Mesenchymal stem cell (in vitro differentiated cells and primary cell): ENCODE measurements around the gene GGA3.

ENCODE experiments used
- DNase-seq: peaks from one replicate; pipeline ENCODE4 v3.0.0-alpha.2; 2013
- H2AFZ ChIP-seq: one replicate; pipeline ENCODE4 v1.6.1; 2013; ENCODE audit warnings: low read depth, mild to moderate bottlenecking, control low read depth, inconsistent platforms, low read length, moderate library complexity
- H2AK5ac ChIP-seq: 2 replicates; pipeline ENCODE4 v1.6.1; 2013; ENCODE audit warnings: low read length, moderate library complexity, mild to moderate bottlenecking, inconsistent platforms; ENCODE audit not compliant: severe bottlenecking
- H2BK120ac ChIP-seq: one replicate; pipeline ENCODE4 v1.6.1; 2013; ENCODE audit warnings: low read depth, mild to moderate bottlenecking, inconsistent platforms, low read length, moderate library complexity
- H2BK12ac ChIP-seq, 2 experiments: one replicate each; pipeline ENCODE4 v1.6.1; 2013; ENCODE audit warnings: inconsistent platforms in 2 of 2, low read length in 2 of 2, mild to moderate bottlenecking in 2 of 2, moderate library complexity in 2 of 2, control low read depth in 1 of 2
- H2BK15ac ChIP-seq: one replicate; pipeline ENCODE4 v1.6.1; 2013; ENCODE audit warnings: mild to moderate bottlenecking, low read depth, inconsistent platforms; ENCODE audit not compliant: poor library complexity, severe bottlenecking
- H2BK5ac ChIP-seq: 2 replicates; pipeline ENCODE4 v1.6.1; 2013; ENCODE audit warnings: low read depth, mild to moderate bottlenecking, low read length, control low read depth, inconsistent platforms; ENCODE audit not compliant: poor library complexity, severe bottlenecking
- H3K14ac ChIP-seq, 2 experiments: one replicate each; pipeline ENCODE4 v1.6.1; 2013; ENCODE audit warnings: inconsistent platforms in 2 of 2, low read length in 2 of 2, control low read depth in 1 of 2, mild to moderate bottlenecking in 1 of 2, moderate library complexity in 1 of 2
- H3K18ac ChIP-seq, 2 experiments: one replicate each; pipeline ENCODE4 v1.6.1; 2013; ENCODE audit warnings: inconsistent platforms in 2 of 2, low read length in 2 of 2, control low read depth in 1 of 2, low read depth in 1 of 2, mild to moderate bottlenecking in 1 of 2
- H3K23ac ChIP-seq, 2 experiments: one replicate each; pipeline ENCODE4 v1.6.1; 2013; ENCODE audit warnings: inconsistent platforms in 2 of 2, low read length in 2 of 2, mild to moderate bottlenecking in 2 of 2, moderate library complexity in 2 of 2, control low read depth in 1 of 2
- H3K27ac ChIP-seq: 2 replicates; pipeline ENCODE4 v1.5.1; 2013; ENCODE audit warnings: mild to moderate bottlenecking, moderate library complexity, low read length, control low read depth, inconsistent platforms; ENCODE audit not compliant: poor library complexity, severe bottlenecking
- H3K27me3 ChIP-seq, 2 experiments: 2 replicates each; pipeline versions ENCODE4 v1.6.1 to v1.7.0; 2013; ENCODE audit warnings: low read length in 2 of 2, mild to moderate bottlenecking in 2 of 2, moderate library complexity in 2 of 2, control low read depth in 1 of 2, inconsistent platforms in 1 of 2; ENCODE audit not compliant: control insufficient read depth in 1 of 2, insufficient read depth in 1 of 2
- H3K36me3 ChIP-seq, 2 experiments: 2 replicates each; pipeline versions ENCODE4 v1.6.1 to v1.7.0; 2013; ENCODE audit warnings: low read length in 2 of 2, control low read depth in 1 of 2, inconsistent platforms in 1 of 2, low read depth in 1 of 2, mild to moderate bottlenecking in 1 of 2; ENCODE audit not compliant: insufficient read depth in 2 of 2, control insufficient read depth in 1 of 2
- H3K4ac ChIP-seq, 2 experiments: one replicate each; pipeline ENCODE4 v1.6.1; 2013; ENCODE audit warnings: inconsistent platforms in 2 of 2, low read length in 2 of 2, mild to moderate bottlenecking in 2 of 2, moderate library complexity in 2 of 2, control low read depth in 1 of 2, low read depth in 1 of 2
- H3K4me1 ChIP-seq: 2 replicates; pipeline ENCODE4 v1.6.1; 2013; ENCODE audit warnings: low read depth, low read length, control low read depth; ENCODE audit not compliant: control insufficient read depth, insufficient read depth
- H3K4me2 ChIP-seq: 2 replicates; pipeline ENCODE4 v1.6.1; 2013; ENCODE audit warnings: low read length, mild to moderate bottlenecking, inconsistent platforms; ENCODE audit not compliant: poor library complexity, severe bottlenecking
- H3K4me3 ChIP-seq, 2 experiments: 2 replicates each; pipeline versions ENCODE4 v1.5.1 to v1.7.0; 2013; ENCODE audit warnings: low read length in 2 of 2, mild to moderate bottlenecking in 2 of 2, control low read depth in 1 of 2, low read depth in 1 of 2; ENCODE audit not compliant: insufficient read depth in 1 of 2
- H3K79me1 ChIP-seq: replicated peaks from 2 replicates; pipeline ENCODE4 v1.6.1; 2013; ENCODE audit warnings: mild to moderate bottlenecking, control low read depth, low read length, inconsistent platforms; ENCODE audit not compliant: poor library complexity, severe bottlenecking
- H3K9ac ChIP-seq: 2 replicates; pipeline ENCODE4 v1.7.0; 2013; ENCODE audit warnings: mild to moderate bottlenecking, low read length, moderate library complexity
- H3K9me3 ChIP-seq: 2 replicates; pipeline ENCODE4 v1.7.0; 2013; ENCODE audit warnings: mild to moderate bottlenecking, low read length; ENCODE audit not compliant: control insufficient read depth
- H4K8ac ChIP-seq: one replicate; pipeline ENCODE4 v1.6.1; 2013; ENCODE audit warnings: inconsistent platforms, mild to moderate bottlenecking, low read length, moderate library complexity
- H4K91ac ChIP-seq: one replicate; pipeline ENCODE4 v1.6.1; 2013; ENCODE audit warnings: mild to moderate bottlenecking, low read length, inconsistent platforms
- WGBS: methylation state at CpG from one replicate; pipeline ENCODE4 v1.1.7; 2013; ENCODE audit warnings: mixed read lengths; 5-methylcytosine and 5-hydroxymethylcytosine counted together

Gene GGA3

GRCh38 chr17:75301502-75302206 lies 40.2 kb upstream of the GGA3 start:
- Histone ChIP-seq H2BK12ac (no peak overlapping the region), H2AK5ac (no peak overlapping the region), H3K27me3 (no peaks in the 10 kb centered on the region), H3K4me1 (no peaks in the 10 kb centered on the region), H2BK120ac (no peak overlapping the region), H3K23ac (no peak overlapping the region), H3K27ac (no peak overlapping the region), H3K36me3 (no peaks in the 10 kb centered on the region), H2BK5ac (no peak overlapping the region), H3K79me1 (no peaks in the 10 kb centered on the region), H2BK15ac (no peak overlapping the region), H3K4me3 (no peak overlapping the region), H2AFZ (no peak overlapping the region), H3K18ac (no peak overlapping the region), H4K91ac (no peak overlapping the region), H4K8ac (no peak overlapping the region), H3K9me3 (no peaks in the 10 kb centered on the region), H3K4me2 (no peak overlapping the region), H3K4ac (no peak overlapping the region), H3K14ac (no peak overlapping the region), H3K9ac (no peak overlapping the region)
- whole genome bisulfite sequencing: 89% methylated on average over 17 of the region's 17 CpGs
- no peak for DNase-seq

GRCh38 chr17:75301049-75301448 lies 39.6 kb upstream of the GGA3 start:
- no peak overlapping the region for H2BK120ac ChIP-seq
- H3K36me3 ChIP-seq: no peaks in the 10 kb centered on the region
- no peak overlapping the region for H3K18ac ChIP-seq
- H4K8ac ChIP-seq: no peak overlapping the region
- no peak overlapping the region for H3K4me3 ChIP-seq
- H3K9me3 ChIP-seq: no peaks in the 10 kb centered on the region
- H2BK12ac ChIP-seq: no peak overlapping the region
- H3K4ac ChIP-seq: no peak overlapping the region
- H3K27ac ChIP-seq: no peak overlapping the region
- H3K23ac ChIP-seq: no peak overlapping the region
- H3K4me2 ChIP-seq: no peak overlapping the region
- H3K14ac ChIP-seq: no peak overlapping the region
- 90% methylated on average over 6 of the region's 9 CpGs for WGBS
- no peaks in the 10 kb centered on the region for H3K79me1 ChIP-seq
- H3K9ac ChIP-seq: no peak overlapping the region
- no peak overlapping the region for H2AK5ac ChIP-seq
- no peaks in the 10 kb centered on the region for H3K4me1 ChIP-seq
- no peak overlapping the region for H2BK15ac ChIP-seq
- no peak overlapping the region for H2AFZ ChIP-seq
- H2BK5ac ChIP-seq: no peak overlapping the region
- no peaks in the 10 kb centered on the region for H3K27me3 ChIP-seq
- no peak for DNase-seq
- H4K91ac ChIP-seq: no peak overlapping the region

GRCh38 chr17:75300280-75300679 lies 38.9 kb upstream of the GGA3 start:
- no peak overlapping the region for H3K14ac ChIP-seq
- no peak overlapping the region for H3K18ac ChIP-seq
- H2BK120ac ChIP-seq: no peak overlapping the region
- no peaks in the 10 kb centered on the region for H3K9me3 ChIP-seq
- H2AFZ ChIP-seq: no peak overlapping the region
- no peaks in the 10 kb centered on the region for H3K79me1 ChIP-seq
- H3K4me3 ChIP-seq: no peak overlapping the region
- no peak overlapping the region for H3K4me2 ChIP-seq
- no peak overlapping the region for H2BK15ac ChIP-seq
- no peak overlapping the region for H4K8ac ChIP-seq
- no peak overlapping the region for H3K4ac ChIP-seq
- no peaks in the 10 kb centered on the region for H3K4me1 ChIP-seq
- no peak overlapping the region for H4K91ac ChIP-seq
- no peak overlapping the region for H2AK5ac ChIP-seq
- WGBS: 97% methylated on average over 4 of the region's 7 CpGs
- H2BK12ac ChIP-seq: no peak overlapping the region
- DNase-seq: no peak
- no peak overlapping the region for H3K9ac ChIP-seq
- H3K36me3 ChIP-seq: no peaks in the 10 kb centered on the region
- H3K27ac ChIP-seq: no peak overlapping the region
- H3K23ac ChIP-seq: no peak overlapping the region
- H2BK5ac ChIP-seq: no peak overlapping the region
- H3K27me3 ChIP-seq: no peaks in the 10 kb centered on the region

GRCh38 chr17:75295201-75296158 lies 34.1 kb upstream of the GGA3 start:
- H3K14ac ChIP-seq: no peak overlapping the region
- 96% methylated on average over 5 of the region's 8 CpGs for WGBS

More at GRCh38 chr17:75295201-75296158, 34.1 kb upstream of the GGA3 start:
- H3K23ac ChIP-seq: no peak overlapping the region
- no peaks in the 10 kb centered on the region for H3K27me3 ChIP-seq
- H3K79me1 ChIP-seq: no peaks in the 10 kb centered on the region
- no peak overlapping the region for H3K27ac ChIP-seq
- no peak overlapping the region for H2BK12ac ChIP-seq
- H3K4me1 ChIP-seq: no peaks in the 10 kb centered on the region
- H3K9me3 ChIP-seq: no peaks in the 10 kb centered on the region
- DNase-seq: no peak
- H2BK5ac ChIP-seq: no peak overlapping the region
- H3K4ac ChIP-seq: no peak overlapping the region
- H2AFZ ChIP-seq: no peak overlapping the region
- H3K4me2 ChIP-seq: no peak overlapping the region
- no peak overlapping the region for H3K9ac ChIP-seq
- H4K91ac ChIP-seq: no peak overlapping the region
- no peak overlapping the region for H3K18ac ChIP-seq
- H4K8ac ChIP-seq: no peak overlapping the region
- H3K4me3 ChIP-seq: no peak overlapping the region
- H3K36me3 ChIP-seq: no peaks in the 10 kb centered on the region
- no peak overlapping the region for H2AK5ac ChIP-seq
- no peak overlapping the region for H2BK15ac ChIP-seq
- H2BK120ac ChIP-seq: no peak overlapping the region
